Measurements from ENCODE around the gene MEGF6.

MEGF6 gene

DNA sequence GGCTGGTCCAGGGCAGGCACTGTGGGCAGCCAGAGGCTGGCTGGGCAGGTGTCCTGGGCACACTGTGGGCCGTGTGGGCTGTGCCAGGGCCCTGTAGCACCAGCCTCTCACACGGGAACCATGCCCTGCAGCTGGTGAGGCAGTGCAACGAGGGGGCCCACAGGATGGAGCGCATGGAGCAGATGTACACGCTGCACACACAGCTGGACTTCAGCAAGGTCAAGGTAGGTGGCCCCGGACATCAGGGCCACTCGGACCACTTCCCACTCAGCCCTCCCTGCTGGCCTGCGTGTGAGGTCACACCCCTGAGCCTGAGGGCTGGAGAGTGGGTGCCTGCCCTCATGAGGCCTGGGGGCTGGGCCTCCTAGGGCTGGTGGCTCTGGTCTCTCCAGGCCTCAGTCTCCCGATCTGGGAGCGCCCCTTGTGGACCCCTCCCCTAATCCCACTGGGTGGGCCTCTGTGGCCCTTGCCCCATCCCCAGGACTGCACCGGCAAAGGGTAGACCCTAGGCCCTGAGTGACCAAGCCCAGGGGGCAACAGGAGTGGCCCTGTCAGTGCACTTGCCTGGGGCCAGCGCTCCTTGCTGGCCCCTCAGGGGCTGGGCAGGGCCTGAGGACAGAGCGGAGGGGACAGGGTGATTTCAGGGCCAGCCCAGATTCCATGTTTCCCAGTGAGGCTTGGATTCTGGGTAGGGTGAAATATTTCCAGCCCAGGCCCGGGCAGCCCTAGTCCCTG lies 135.3 kb downstream of the MEGF6 start:
- in situ Hi-C loops (cut with MboI; ENCODE audit: low sequenced_read_pairs) = no loop called here

- in situ Hi-C loops (cut with MboI; ENCODE audit: low sequenced_read_pairs) = no loop called here
Observed at GRCh38 chr1:3474421-3474820, 136.9 kb downstream of the MEGF6 start.

DNA sequence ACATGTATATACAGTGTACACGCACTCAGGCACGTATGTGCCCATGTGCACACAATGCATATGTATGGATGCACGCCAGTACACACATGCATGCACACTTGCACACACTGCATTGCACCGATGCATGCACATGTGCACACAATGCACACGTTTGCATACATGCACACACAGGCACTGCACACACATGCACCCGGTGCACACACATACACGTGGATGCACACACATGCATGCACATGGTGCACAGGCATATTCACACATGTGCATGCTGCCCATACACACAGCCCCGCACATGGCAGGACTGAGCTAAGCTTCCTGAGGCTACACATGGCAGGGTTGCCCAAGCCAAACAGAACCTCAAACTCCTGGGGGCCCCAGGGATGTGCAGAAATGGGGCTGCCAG lies 137.3 kb downstream of the MEGF6 start:
- in situ Hi-C loops (cut with MboI; ENCODE audit: low sequenced_read_pairs) = no loop called here

GRCh38 chr1:3473381-3473844 lies 137.9 kb downstream of the MEGF6 start:
- in situ Hi-C loops (cut with MboI; ENCODE audit: low sequenced_read_pairs) = no loop called here

DNA sequence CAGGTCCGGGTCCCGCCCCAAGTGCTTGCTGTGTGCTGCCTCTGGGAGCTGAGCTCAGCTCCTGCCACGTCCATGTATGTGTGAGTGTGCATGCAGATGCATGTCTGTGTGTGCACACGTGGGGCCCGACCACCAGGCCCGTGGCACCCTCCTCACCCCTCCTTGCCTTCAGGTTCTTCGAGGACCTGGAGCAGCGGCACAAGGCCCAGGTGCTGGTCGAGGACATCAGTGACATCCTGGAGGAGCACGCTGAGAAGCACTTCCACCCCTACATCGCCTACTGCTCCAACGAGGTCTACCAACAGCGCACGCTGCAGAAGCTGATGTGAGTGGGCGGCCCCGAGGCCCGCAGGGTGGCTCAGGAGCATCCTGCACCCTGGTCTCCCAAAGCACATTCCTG lies 138.4 kb downstream of the MEGF6 start:
- in situ Hi-C loops (cut with MboI; ENCODE audit: low sequenced_read_pairs) = no loop called here

- in situ Hi-C loops (cut with MboI; ENCODE audit: low sequenced_read_pairs) = no loop called here
Observed at GRCh38 chr1:3472088-3472850, 139.0 kb downstream of the MEGF6 start.

- in situ Hi-C loops (cut with MboI; ENCODE audit: low sequenced_read_pairs) = no loop called here
Observed at GRCh38 chr1:3471356-3472087, 139.8 kb downstream of the MEGF6 start.

- in situ Hi-C loops (cut with MboI; ENCODE audit: low sequenced_read_pairs) = no loop called here
Observed at GRCh38 chr1:3470650-3471355, 140.5 kb downstream of the MEGF6 start.

DNA sequence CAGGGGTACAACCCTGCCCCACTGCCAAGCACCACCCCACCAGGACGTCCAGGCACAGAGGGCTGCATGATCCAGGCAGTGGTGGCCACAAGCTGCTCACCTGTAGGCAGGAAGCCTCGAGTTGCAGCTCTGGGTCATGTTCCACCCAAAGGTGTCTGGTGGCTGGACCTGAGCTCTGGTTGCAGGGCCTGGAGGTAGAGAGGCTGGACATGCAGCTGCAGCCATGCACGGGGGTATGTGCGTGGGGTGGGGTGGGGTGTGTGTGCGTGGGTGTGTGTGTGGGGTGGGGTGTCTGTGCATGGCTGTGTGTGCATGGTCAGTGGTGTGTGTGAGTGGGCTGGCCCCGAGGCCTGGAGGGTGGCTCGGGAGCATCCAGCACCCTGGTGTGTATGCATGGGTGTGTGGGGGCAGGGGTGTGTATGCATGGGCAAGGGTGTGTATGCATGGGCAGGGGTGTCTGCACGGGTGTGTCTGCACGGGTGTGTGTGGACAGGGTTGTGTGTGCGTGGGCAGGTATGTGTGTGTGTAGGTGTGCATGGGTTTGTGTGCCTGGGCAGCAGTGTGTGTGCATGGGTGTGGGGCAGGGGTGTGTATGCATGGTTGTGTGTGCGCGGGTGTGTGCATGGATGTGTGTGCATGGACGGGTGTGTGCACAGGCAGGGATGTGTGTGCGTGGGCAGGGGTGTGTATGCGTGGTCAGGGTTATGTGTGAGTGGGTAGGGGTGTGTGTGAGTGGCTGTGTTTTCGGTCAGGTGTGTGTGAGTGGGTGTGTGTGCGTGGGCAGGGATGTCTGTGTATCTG lies 141.3 kb downstream of the MEGF6 start:
- in situ Hi-C loops (cut with MboI; ENCODE audit: low sequenced_read_pairs) = no loop called here

DNA sequence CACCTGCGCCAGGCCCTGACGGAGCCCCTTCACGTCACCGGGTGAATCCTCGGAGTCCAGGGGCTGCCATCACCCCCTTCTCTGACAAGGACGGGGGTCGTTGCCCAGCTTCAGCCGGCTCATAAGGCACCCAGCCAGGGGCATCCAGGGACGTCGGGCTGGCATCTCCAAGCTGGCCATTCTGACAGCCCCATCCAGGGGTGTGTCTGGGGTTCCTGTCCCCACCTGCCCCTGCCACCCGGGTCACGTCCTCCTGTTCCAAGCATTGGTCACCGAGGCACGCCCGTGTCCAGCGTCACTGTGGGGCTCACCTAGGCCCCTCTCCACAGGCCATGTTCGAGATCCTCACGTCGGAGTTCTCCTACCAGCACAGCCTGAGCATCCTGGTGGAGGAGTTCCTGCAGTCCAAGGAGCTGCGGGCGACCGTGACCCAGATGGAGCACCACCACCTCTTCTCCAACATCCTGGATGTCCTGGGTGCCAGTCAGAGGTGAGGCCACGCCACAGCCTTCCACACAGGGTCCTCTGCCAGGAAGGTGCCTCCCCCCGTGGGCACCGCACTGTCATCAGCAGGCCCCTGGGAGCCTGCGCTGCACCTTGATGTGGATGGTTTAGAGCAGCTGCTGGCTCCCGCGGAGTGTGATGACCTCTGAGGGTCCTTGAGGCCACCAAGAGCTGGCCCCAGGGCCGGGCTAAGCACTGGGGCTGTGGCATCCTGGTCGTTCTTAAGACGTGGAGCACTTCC lies 142.0 kb downstream of the MEGF6 start:
- in situ Hi-C loops (cut with MboI; ENCODE audit: low sequenced_read_pairs) = no loop called here

GRCh38 chr1:3468236-3469103 lies 142.8 kb downstream of the MEGF6 start:
- in situ Hi-C loops (cut with MboI; ENCODE audit: low sequenced_read_pairs) = no loop called here

GRCh38 chr1:3467096-3468036 lies 143.9 kb downstream of the MEGF6 start:
- in situ Hi-C loops (cut with MboI; ENCODE audit: low sequenced_read_pairs) = no loop called here

GRCh38 chr1:3466366-3467075 lies 144.8 kb downstream of the MEGF6 start:
- in situ Hi-C loops (cut with MboI; ENCODE audit: low sequenced_read_pairs) = no loop called here

- in situ Hi-C loops (cut with MboI; ENCODE audit: low sequenced_read_pairs) = no loop called here
Observed at GRCh38 chr1:3465935-3466321, 145.4 kb downstream of the MEGF6 start.

DNA sequence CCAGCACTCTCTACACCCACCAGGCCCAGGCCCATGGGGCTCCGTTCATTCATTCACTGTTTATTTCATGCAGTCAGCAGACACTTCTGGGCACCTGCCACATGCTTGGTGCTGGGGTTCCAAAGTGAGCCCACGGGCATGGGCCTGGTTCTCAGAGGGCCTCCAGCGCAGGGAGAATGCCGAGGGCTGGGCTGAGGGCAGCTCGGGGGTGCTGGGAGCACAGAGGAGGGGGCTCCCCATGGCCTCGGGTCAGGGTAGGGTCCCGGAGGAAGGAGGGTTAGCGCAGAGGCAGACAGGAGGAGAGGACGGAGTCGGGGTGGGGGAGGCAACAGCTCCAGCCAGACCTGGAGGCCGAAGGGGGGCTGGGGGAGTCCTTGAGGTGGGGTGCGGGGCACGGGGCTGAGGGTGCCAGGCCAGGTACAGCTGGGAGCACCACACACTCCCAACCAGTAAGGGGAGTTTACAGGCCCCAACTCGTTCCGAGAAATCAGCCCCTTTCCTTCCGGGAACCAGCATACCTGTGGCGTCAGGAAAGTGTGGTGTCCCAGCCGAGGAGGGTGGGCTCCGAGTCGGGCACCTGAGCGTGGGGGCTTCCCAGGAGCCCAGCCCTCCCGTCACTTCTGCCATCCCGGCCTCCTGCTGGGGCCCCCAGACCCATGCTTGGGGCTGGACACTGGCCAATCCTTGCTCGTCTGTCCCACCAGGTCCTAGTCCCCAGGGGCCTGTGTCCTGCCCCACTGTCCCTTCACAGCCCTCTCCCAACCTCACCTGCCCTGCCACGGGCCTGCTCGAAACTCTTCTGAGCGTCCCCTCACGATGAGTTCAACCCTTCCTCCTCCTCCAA lies 146.0 kb downstream of the MEGF6 start:
- in situ Hi-C loops (cut with MboI; ENCODE audit: low sequenced_read_pairs) = no loop called here

- in situ Hi-C loops (cut with MboI; ENCODE audit: low sequenced_read_pairs) = no loop called here
Observed at GRCh38 chr1:3464649-3465025, 146.7 kb downstream of the MEGF6 start.
